Tibial nerve (tissue), 4 donors: ENCODE results near the gene OR4D11.

Source experiments
- CTCF ChIP-seq, 5 experiments: fragments of 200-600 bp in 3 of 5; fragments of 450-650 bp in 2 of 5; sonication (generic) in 3 of 5; IDR thresholded peaks; one replicate each; pipeline ENCODE4 v1.5.1; 2016 to 2019; ENCODE audit warnings: antibody characterized with exemption in 5 of 5, mild to moderate bottlenecking in 3 of 5, moderate library complexity in 2 of 5
- EP300 ChIP-seq, 2 donors: sonication (generic); formaldehyde crosslinking; IDR thresholded peaks; one replicate each; pipeline ENCODE4 v1.6.1; 2017; ENCODE audit warnings: antibody characterized with exemption in 2 of 2, mild to moderate bottlenecking in 1 of 2
- POLR2A ChIP-seq, 2 donors: fragments of 450-650 bp; IDR thresholded peaks; one replicate each; pipeline ENCODE4 v1.6.1; 2017; ENCODE audit warnings: antibody characterized with exemption in 2 of 2, mild to moderate bottlenecking in 2 of 2, moderate library complexity in 2 of 2

GRCh38 chr11:59550368-59550841, 47.0 kb downstream of the OR4D11 start:
- peak; percentile 48 to 86 (median 63) for TF ChIP-seq CTCF (IDR thresholded peaks at IDR 0.05)
- TF ChIP-seq POLR2A (IDR thresholded peaks at IDR 0.05) = no peak
- peak in 1 of 2 donors; percentile 52 for TF ChIP-seq EP300 (IDR thresholded peaks at IDR 0.05)
